Spleen (tissue), 13 donors: Measurements from ENCODE around the gene PFDN6. TPM values are rescaled to one million over a fixed set of nuclear protein-coding genes. Genes with fewer than 3 reads are reported as not detected.

Source experiments
- DNase-seq: peaks from one replicate; pipeline ENCODE4 v3.0.0-alpha.2; 2020
- H3K27ac ChIP-seq, 8 donors: fragments of 200-600 bp; sonication (generic) in 7 of 8; 1 replicate in 4 of 8; 2 replicates in 4 of 8; pipeline versions ENCODE4 v1.5.0 to v1.8.0; 2016 to 2021; ENCODE audit warnings: inconsistent platforms in 4 of 8, mild to moderate bottlenecking in 4 of 8, moderate library complexity in 1 of 8
- H3K27me3 ChIP-seq, 7 donors: fragments of 200-600 bp; sonication (generic) in 6 of 7; replicated peaks in 1 of 7; 1 replicate in 4 of 7; 2 replicates in 3 of 7; pipeline versions ENCODE4 v1.5.0 to v1.8.0; 2016 to 2021; ENCODE audit warnings: inconsistent platforms in 3 of 7, mild to moderate bottlenecking in 1 of 7
- H3K36me3 ChIP-seq, 6 donors: fragments of 200-600 bp; sonication (generic) in 5 of 6; 1 replicate in 4 of 6; 2 replicates in 2 of 6; pipeline versions ENCODE4 v1.5.0 to v1.8.0; 2016 to 2021; ENCODE audit warnings: inconsistent platforms in 2 of 6
- H3K4me1 ChIP-seq, 6 donors: fragments of 200-600 bp; sonication (generic) in 5 of 6; 1 replicate in 3 of 6; 2 replicates in 3 of 6; pipeline versions ENCODE4 v1.5.0 to v1.8.0; 2016 to 2021; ENCODE audit warnings: inconsistent platforms in 3 of 6
- H3K4me3 ChIP-seq, 8 donors: fragments of 200-600 bp; sonication (generic) in 7 of 8; 1 replicate in 4 of 8; 2 replicates in 4 of 8; pipeline versions ENCODE4 v1.5.0 to v1.8.0; 2016 to 2021; ENCODE audit warnings: inconsistent platforms in 4 of 8, mild to moderate bottlenecking in 4 of 8, moderate library complexity in 2 of 8
- H3K9me3 ChIP-seq, 8 donors: fragments of 200-600 bp; sonication (generic) in 7 of 8; 1 replicate in 4 of 8; 2 replicates in 4 of 8; pipeline versions ENCODE4 v1.5.0 to v1.8.0; 2016 to 2021; ENCODE audit warnings: inconsistent platforms in 4 of 8
- POLR2A ChIP-seq, 3 donors: fragments of 450-650 bp; IDR thresholded peaks; one replicate each; pipeline ENCODE4 v1.5.1; 2017; ENCODE audit warnings: antibody characterized with exemption in 3 of 3, mild to moderate bottlenecking in 1 of 3
- POLR2AphosphoS5 ChIP-seq, 3 donors: sonication (generic); formaldehyde crosslinking; IDR thresholded peaks; one replicate each; pipeline ENCODE4 v1.5.1; 2017; ENCODE audit warnings: antibody characterized with exemption in 3 of 3
- WGBS, 5 donors: extraction: QIAGEN DNeasy Blood & Tissue Kit in 3 of 5; methylation state at CpG; one replicate each; pipeline versions ENCODE4 v1.1.5 to v1.1.7; 2013 to 2018; 5-methylcytosine and 5-hydroxymethylcytosine counted together
- intact Hi-C: fragments of 100-400 bp; cut with DNase I; formaldehyde crosslinking; loops from one replicate; pipeline ENCODE4 v1.15.0; 2023; ENCODE audit warnings: low total_unique reads
- long read RNA-seq, 2 donors: transcript quantifications; one replicate each; lab custom pipeline, GENCODE V29; 2026
- polyA plus RNA-seq, 3 donors: library from polyadenylated mRNA; stranded (reverse); fragments of 200-250 nt; gene quantifications; one replicate each; pipeline ENCODE4 v1.2.1, GENCODE V29; 2013
- total RNA-seq, 7 donors: library from RNA; depleted of rRNA in 3 of 7; stranded (reverse); fragments of >200 nt in 3 of 7; fragmentation: NEBNext Ultra II Directional in 4 of 7; extraction: Animal tissue kit (Norgen Biotek cat#: 25700) in 4 of 7; gene quantifications; one replicate each; pipeline versions ENCODE4 v1.1.0 to v1.2.1, GENCODE V29; 2016 to 2021
- TF ChIP-seq, protein P1 (sequence below), 11 experiments: fragments of 200-600 bp in 7 of 11; fragments of 450-650 bp in 4 of 11; sonication (generic) in 4 of 11; IDR thresholded peaks in 8 of 11; conservative IDR thresholded peaks in 3 of 11; 1 replicate in 7 of 11; 2 replicates in 4 of 11; pipeline versions ENCODE4 v1.4.0 to v1.8.0; 2016 to 2021; ENCODE audit warnings: antibody characterized with exemption in 11 of 11, inconsistent platforms in 4 of 11, mild to moderate bottlenecking in 1 of 11
- donor health status: healthy with polysubstance abuse.
- donor health status: DM: no; HTN: no; CAD: no; lungs with moderate emphysema.
- donor health status: DM: no; HTN: no; CAD: no.
- donor health status: Bipolar disorder and iron deficiency.
- donor health status: healthy.
- donor health status: DM: no; HTN: no; CAD: no.
- donor health status: DM: yes; HTN: yes; CAD: no.

The PFDN6 gene
- total RNA-seq, result 10 to 100 TPM; 11.3 to 35.7 (median 26.5) TPM
- polyA plus RNA-seq, result 100 to 1,000 TPM; 150 to 169 (median 158) TPM
- long read RNA-seq, donor 1, partial matches to known transcripts, result 7 of 14 reads
- long read RNA-seq, donor 1, other reads (novel, unspliced or antisense), result 0 of 14 reads
- long read RNA-seq, donor 2, transcript PFDN6-204 (5 exons, 884 nt), result major isoform, 6 of 15 reads
- long read RNA-seq, donor 2, partial matches to known transcripts, result 6 of 15 reads
- long read RNA-seq, donor 2, other reads (novel, unspliced or antisense), result 0 of 15 reads

DNA sequence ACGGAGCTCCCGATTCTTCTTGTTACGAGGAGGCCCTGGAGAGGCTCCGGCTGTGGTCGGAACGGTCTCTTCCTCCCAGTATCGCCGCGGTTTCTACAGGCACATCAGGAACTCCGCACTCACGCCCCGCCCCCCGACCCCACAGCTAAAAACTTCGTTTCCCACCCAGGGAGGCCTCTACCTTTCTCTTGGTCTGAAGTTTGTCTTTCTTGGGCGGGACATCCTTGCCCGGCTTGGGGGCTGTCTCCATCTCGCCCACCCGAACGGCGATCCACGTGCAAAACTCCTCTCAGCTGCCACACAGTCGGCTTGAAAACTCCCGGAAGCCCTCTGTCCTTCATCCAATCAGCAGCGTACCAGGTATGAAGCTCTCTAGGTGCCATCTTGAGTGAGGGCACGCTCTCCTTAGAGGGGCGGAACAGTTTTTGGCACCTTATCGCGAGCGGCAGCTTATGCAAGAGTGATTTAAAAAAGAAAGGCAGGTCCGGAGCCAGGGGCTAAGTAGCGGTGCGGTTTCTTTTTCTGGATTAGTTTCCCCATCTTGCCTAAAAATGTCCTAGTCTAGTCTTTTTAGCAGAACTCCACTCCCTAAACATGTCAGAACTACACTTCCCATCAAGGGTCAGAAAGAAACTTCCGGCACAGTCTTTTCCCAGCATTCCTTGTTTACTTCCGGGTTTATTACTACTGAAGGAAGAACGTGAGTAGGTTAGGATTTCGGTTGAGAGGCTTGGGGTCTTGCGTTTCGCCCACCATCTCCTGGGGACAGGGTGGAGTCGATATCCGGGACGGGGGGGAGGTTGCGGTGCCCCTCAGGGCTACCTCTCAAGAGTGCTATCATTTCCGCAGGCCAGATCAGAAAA, at the start of gene PFDN6, which contains the start of gene WDR46:
TSS of gene PFDN6 (plus strand) at position 681 of the 863 bp plus-strand sequence. CDS start 256 bp downstream, outside the sequence.
TSS of gene WDR46 (minus strand) at position 319 of the 863 bp plus-strand sequence. CDS start at position 250, 69 bp downstream.
- WGBS, 5 donors, result 0 to 1% (median 0%) methylated on average over 43 of the region's 43 CpGs
- Histone ChIP-seq H3K27ac (peak within 1 kb of the TSS; percentile 76 to 94 (median 88)), H3K4me1 (peaks cover 15 to 60% (median 33%) of the 10 kb centered on the region in 6 donors), H3K36me3 (peaks cover 4 to 77% (median 60%) of the 10 kb centered on the region in 6 donors), H3K9me3 (no peaks in the 10 kb centered on the region), H3K27me3 (no peaks in the 10 kb centered on the region), H3K4me3 (peak within 1 kb of the TSS; percentile 66 to 86 (median 83))
- intact Hi-C loops, result no loop called here
- TF ChIP-seq, protein P1, sequence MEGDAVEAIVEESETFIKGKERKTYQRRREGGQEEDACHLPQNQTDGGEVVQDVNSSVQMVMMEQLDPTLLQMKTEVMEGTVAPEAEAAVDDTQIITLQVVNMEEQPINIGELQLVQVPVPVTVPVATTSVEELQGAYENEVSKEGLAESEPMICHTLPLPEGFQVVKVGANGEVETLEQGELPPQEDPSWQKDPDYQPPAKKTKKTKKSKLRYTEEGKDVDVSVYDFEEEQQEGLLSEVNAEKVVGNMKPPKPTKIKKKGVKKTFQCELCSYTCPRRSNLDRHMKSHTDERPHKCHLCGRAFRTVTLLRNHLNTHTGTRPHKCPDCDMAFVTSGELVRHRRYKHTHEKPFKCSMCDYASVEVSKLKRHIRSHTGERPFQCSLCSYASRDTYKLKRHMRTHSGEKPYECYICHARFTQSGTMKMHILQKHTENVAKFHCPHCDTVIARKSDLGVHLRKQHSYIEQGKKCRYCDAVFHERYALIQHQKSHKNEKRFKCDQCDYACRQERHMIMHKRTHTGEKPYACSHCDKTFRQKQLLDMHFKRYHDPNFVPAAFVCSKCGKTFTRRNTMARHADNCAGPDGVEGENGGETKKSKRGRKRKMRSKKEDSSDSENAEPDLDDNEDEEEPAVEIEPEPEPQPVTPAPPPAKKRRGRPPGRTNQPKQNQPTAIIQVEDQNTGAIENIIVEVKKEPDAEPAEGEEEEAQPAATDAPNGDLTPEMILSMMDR (IDR thresholded peaks at IDR 0.05 in 8 of 11, conservative IDR thresholded peaks at IDR 0.05 in 3 of 11), result peak in 1 of 11 experiments; percentile 19
- TF ChIP-seq POLR2AphosphoS5 (IDR thresholded peaks at IDR 0.05) (peak; percentile 11 to 68 (median 64)), POLR2A (IDR thresholded peaks at IDR 0.05) (no peak)
- peak; percentile 91 for DNase-seq

DNA sequence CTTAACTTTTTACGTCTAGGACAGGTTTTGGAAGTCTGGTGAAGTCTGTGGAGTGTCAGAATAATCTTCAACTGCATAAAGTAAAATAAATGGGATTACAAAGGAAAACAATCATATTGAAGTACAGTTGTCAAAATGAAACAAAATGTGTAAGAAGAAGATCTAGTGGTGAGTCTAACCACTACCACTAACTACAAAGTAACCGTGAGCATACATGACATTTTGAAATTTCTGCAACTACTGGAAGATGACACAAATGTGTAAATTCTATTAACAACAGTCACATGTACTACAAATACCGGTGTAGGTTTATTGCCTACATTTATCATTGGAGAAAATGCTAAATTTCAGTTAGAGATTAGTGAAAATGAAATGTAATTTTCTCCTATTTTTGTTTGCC, 47.4 kb upstream of the PFDN6 start:
- intact Hi-C loops, result no loop called here
- WGBS, 5 donors, result 43 to 48% (median 44%) methylated on average over 3 of the region's 3 CpGs
- no peak for DNase-seq
- Histone ChIP-seq H3K9me3 (no peaks in the 10 kb centered on the region), H3K36me3 (no peaks in the 10 kb centered on the region), H3K27me3 (peaks cover 0 to 34% (median 0%) of the 10 kb centered on the region in 7 donors), H3K4me3 (no peak overlapping the region), H3K4me1 (no peaks in the 10 kb centered on the region), H3K27ac (no peak overlapping the region)
- TF ChIP-seq POLR2A (IDR thresholded peaks at IDR 0.05) (no peak), POLR2AphosphoS5 (IDR thresholded peaks at IDR 0.05) (no peak)
- TF ChIP-seq, protein P1 (IDR thresholded peaks at IDR 0.05 in 8 of 11, conservative IDR thresholded peaks at IDR 0.05 in 3 of 11), result no peak

DNA sequence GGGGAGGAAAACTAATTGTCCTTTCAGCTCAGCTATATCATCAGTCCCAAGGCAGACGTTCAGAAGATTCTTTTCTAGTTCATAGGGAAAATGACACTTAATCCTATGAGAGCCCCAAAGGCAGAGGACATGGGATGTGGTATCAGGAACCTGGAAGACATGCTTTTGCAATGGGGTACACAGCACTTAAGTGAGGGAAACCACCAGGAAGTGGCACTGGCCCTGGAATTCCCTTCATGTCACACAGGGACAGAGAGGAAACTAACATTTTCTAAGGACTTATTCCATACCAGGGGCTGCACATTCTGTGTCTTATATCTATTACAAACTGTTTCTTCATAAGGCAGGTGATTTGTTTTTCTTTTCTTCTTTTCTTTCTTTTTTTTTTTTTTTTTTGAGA, 45.9 kb upstream of the PFDN6 start:
- Histone ChIP-seq H3K4me3 (no peak overlapping the region), H3K27me3 (peaks cover 0 to 38% (median 0%) of the 10 kb centered on the region in 7 donors), H3K36me3 (no peaks in the 10 kb centered on the region), H3K27ac (no peak overlapping the region), H3K4me1 (peaks cover 3 to 11% (median 10%) of the 10 kb centered on the region in 6 donors), H3K9me3 (no peaks in the 10 kb centered on the region)
- TF ChIP-seq, protein P1 (IDR thresholded peaks at IDR 0.05 in 8 of 11, conservative IDR thresholded peaks at IDR 0.05 in 3 of 11), result no peak
- TF ChIP-seq POLR2A (IDR thresholded peaks at IDR 0.05) (no peak), POLR2AphosphoS5 (IDR thresholded peaks at IDR 0.05) (no peak)
- peak; percentile 5 for DNase-seq
- 47 to 71% (median 55%) methylated on average over 1 of the region's 1 CpG for WGBS, 5 donors
- intact Hi-C loops, result no loop called here
